ES-I3 (cell line): ENCODE results near the gene CRPPA.

ENCODE experiments used
- H3K36me3 ChIP-seq: 2 replicates; pipeline ENCODE4 v1.6.1; 2013; ENCODE audit warnings: mild to moderate bottlenecking, low read length, control low read depth, moderate library complexity; ENCODE audit not compliant: insufficient read depth
- H3K4me1 ChIP-seq: 2 replicates; pipeline ENCODE4 v1.6.1; 2013; ENCODE audit warnings: mild to moderate bottlenecking, control low read depth, low read length; ENCODE audit not compliant: insufficient read depth
- H3K9ac ChIP-seq: 2 replicates; pipeline ENCODE4 v1.6.1; 2013; ENCODE audit warnings: low read depth, mild to moderate bottlenecking, low read length, moderate library complexity
- H3K9me3 ChIP-seq: 2 replicates; pipeline ENCODE4 v1.6.1; 2013; ENCODE audit warnings: mild to moderate bottlenecking, low read length, moderate library complexity; ENCODE audit not compliant: control insufficient read depth, insufficient read depth

CRPPA gene

GRCh38 chr7:16416289-16417282 lies 4.8 kb downstream of the CRPPA start:
- Histone ChIP-seq H3K9me3 (no peaks in the 10 kb centered on the region), H3K36me3 (no peaks in the 10 kb centered on the region), H3K9ac (no peak overlapping the region), H3K4me1 (peaks cover under 1% of the 10 kb centered on the region; the same call in 1 of the 2 replicates)

GRCh38 chr7:16412274-16413254 lies 8.8 kb downstream of the CRPPA start:
- Histone ChIP-seq H3K9ac (no peak overlapping the region), H3K4me1 (no peaks in the 10 kb centered on the region), H3K9me3 (no peaks in the 10 kb centered on the region), H3K36me3 (no peaks in the 10 kb centered on the region)

- Histone ChIP-seq H3K9ac (no peak overlapping the region), H3K36me3 (no peaks in the 10 kb centered on the region), H3K9me3 (no peaks in the 10 kb centered on the region), H3K4me1 (no peaks in the 10 kb centered on the region)
Observed at GRCh38 chr7:16411391-16411790, 9.9 kb downstream of the CRPPA start.

- H3K9me3 ChIP-seq: no peaks in the 10 kb centered on the region
- H3K4me1 ChIP-seq: no peaks in the 10 kb centered on the region
- no peak overlapping the region for H3K9ac ChIP-seq
- H3K36me3 ChIP-seq: no peaks in the 10 kb centered on the region
Observed at GRCh38 chr7:16409777-16410176, 11.6 kb downstream of the CRPPA start.

GRCh38 chr7:16404636-16405035 lies 16.7 kb downstream of the CRPPA start:
- Histone ChIP-seq H3K9ac (no peak overlapping the region), H3K36me3 (no peaks in the 10 kb centered on the region), H3K4me1 (no peaks in the 10 kb centered on the region), H3K9me3 (peaks cover 7% of the 10 kb centered on the region)

GRCh38 chr7:16403475-16403874 lies 17.9 kb downstream of the CRPPA start:
- Histone ChIP-seq H3K4me1 (no peaks in the 10 kb centered on the region), H3K9me3 (peaks cover 11% of the 10 kb centered on the region), H3K36me3 (no peaks in the 10 kb centered on the region), H3K9ac (no peak overlapping the region)

- Histone ChIP-seq H3K36me3 (no peaks in the 10 kb centered on the region), H3K9me3 (peaks cover 16% of the 10 kb centered on the region), H3K4me1 (no peaks in the 10 kb centered on the region), H3K9ac (no peak overlapping the region)
Observed at GRCh38 chr7:16402940-16403339, 18.4 kb downstream of the CRPPA start.

GRCh38 chr7:16402091-16402490 lies 19.2 kb downstream of the CRPPA start:
- Histone ChIP-seq H3K9ac (no peak overlapping the region), H3K4me1 (no peaks in the 10 kb centered on the region), H3K36me3 (no peaks in the 10 kb centered on the region), H3K9me3 (peaks cover 25% of the 10 kb centered on the region)

GRCh38 chr7:16400893-16401275 lies 20.5 kb downstream of the CRPPA start:
- no peak overlapping the region for H3K9ac ChIP-seq
- H3K4me1 ChIP-seq: no peaks in the 10 kb centered on the region
- no peaks in the 10 kb centered on the region for H3K36me3 ChIP-seq
- H3K9me3 ChIP-seq: peaks cover 31% of the 10 kb centered on the region

- Histone ChIP-seq H3K9ac (no peak overlapping the region), H3K4me1 (no peaks in the 10 kb centered on the region), H3K36me3 (no peaks in the 10 kb centered on the region), H3K9me3 (peaks cover 31% of the 10 kb centered on the region)
Observed at GRCh38 chr7:16399916-16400892, 21.1 kb downstream of the CRPPA start.

- Histone ChIP-seq H3K4me1 (no peaks in the 10 kb centered on the region), H3K9ac (no peak overlapping the region), H3K9me3 (peaks cover 31% of the 10 kb centered on the region), H3K36me3 (no peaks in the 10 kb centered on the region)
Observed at GRCh38 chr7:16399265-16399831, 22.0 kb downstream of the CRPPA start.

GRCh38 chr7:16398146-16399017 lies 23.0 kb downstream of the CRPPA start:
- H3K4me1 ChIP-seq: no peaks in the 10 kb centered on the region

More at GRCh38 chr7:16398146-16399017, 23.0 kb downstream of the CRPPA start:
- no peaks in the 10 kb centered on the region for H3K36me3 ChIP-seq
- peaks cover 31% of the 10 kb centered on the region for H3K9me3 ChIP-seq
- no peak overlapping the region for H3K9ac ChIP-seq
